ENCODE measurements around the gene DTX1.
A peak's percentile ranks its signal among the peaks of the same experiment; 100 is the strongest.

Gene DTX1

GRCh38 chr12:113055594-113056380 is 743 bp upstream of the DTX1 start:
- DNase-seq (ENCODE audit: low read depth in 2 of 2) = no peak

DNA sequence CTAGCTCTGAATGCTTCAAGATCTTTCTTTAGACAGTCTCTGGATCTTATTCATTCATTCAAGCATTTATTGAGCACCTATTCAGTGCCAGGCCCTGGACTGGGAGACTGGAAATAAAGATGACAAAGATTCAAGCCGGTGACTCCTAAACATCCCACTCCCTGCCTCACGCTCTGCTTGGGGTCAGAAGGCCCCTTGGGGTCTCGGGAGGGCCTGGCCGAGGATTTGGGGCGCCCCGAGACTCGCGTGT is 224 bp upstream of the DTX1 start:
- DNase-seq (ENCODE audit: low read depth in 2 of 2) = no peak

- no peak for DNase-seq (ENCODE audit: low read depth in 2 of 2)
Observed at GRCh38 chr12:113057565-113058485, 1.3 kb downstream of the DTX1 start.

- no peak for DNase-seq (ENCODE audit: low read depth in 2 of 2)
Observed at GRCh38 chr12:113058553-113058952, 2.0 kb downstream of the DTX1 start.

DNA sequence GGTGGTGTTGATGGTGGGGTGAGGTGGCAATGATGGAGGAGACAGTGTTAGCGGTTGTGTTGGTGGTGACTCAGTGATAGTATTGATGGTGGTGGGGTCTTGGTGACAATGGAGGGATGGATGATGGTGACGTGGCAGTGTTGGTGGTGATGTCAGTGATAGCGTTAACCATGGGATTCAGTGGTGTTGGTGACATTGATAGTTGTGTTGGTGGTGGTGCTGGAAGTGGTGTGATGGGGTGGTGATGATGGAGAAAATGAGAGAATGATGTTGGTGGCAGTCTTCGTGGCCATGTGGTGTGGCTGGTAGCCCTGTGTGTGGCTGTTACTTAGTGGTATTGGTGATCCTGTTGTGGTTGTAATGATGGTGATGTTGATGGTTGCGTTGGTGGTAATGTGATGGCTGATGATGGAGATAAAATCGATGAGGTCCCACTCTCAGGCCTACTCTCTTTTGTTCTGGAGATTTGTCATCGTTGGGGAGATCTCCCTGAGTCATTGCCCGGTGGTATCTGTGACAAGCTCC is 2.6 kb downstream of the DTX1 start:
- DNase-seq (ENCODE audit: low read depth in 2 of 2) = no peak

- no peak for DNase-seq (ENCODE audit: low read depth in 2 of 2)
Observed at GRCh38 chr12:113060336-113060960, 3.9 kb downstream of the DTX1 start.

GRCh38 chr12:113061061-113061694 is 4.6 kb downstream of the DTX1 start:
- no peak for DNase-seq (ENCODE audit: low read depth in 2 of 2)

- no peak for DNase-seq (ENCODE audit: low read depth in 2 of 2)
Observed at GRCh38 chr12:113062502-113063395, 6.2 kb downstream of the DTX1 start.

- DNase-seq (ENCODE audit: low read depth in 2 of 2) = no peak
Observed at GRCh38 chr12:113063396-113064350, 7.1 kb downstream of the DTX1 start.

DNA sequence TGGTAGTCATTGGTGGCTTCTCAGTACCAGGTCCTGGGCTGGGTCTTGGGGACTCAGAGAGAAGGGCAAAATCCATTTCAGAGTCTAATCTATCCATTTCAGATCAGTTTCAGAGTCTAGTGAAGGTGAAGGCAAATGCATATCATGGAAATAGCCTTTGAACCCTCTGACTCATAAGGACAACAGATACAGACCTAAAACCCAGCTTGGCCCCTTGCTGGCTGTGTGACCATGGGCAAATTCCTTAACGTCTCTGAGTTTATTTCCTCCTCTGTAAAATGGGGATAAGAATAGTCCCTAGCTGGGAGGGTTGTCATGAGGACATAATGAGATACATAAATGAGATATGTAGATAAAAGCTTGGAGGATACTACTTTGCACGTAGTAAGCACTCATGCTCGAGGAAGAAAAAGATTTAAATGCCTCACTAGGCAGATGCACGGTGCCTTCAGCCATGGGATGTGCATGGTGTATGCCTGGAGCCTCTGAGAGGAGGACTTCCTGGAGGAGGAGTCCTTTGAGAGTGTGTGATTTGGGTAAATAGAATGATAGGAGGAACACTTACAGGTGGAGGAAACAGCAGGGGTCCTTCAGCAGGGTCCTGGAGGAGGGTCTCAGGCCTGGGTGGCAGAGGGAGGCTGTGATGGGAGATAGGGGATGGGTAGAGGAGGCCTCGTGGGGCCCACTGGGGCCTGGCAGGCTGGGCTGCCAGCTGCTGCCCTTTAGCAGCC is 8.0 kb downstream of the DTX1 start:
- DNase-seq (ENCODE audit: low read depth in 2 of 2) = no peak

GRCh38 chr12:113065126-113066007 is 8.8 kb downstream of the DTX1 start:
- no peak for DNase-seq (ENCODE audit: low read depth in 2 of 2)

DNA sequence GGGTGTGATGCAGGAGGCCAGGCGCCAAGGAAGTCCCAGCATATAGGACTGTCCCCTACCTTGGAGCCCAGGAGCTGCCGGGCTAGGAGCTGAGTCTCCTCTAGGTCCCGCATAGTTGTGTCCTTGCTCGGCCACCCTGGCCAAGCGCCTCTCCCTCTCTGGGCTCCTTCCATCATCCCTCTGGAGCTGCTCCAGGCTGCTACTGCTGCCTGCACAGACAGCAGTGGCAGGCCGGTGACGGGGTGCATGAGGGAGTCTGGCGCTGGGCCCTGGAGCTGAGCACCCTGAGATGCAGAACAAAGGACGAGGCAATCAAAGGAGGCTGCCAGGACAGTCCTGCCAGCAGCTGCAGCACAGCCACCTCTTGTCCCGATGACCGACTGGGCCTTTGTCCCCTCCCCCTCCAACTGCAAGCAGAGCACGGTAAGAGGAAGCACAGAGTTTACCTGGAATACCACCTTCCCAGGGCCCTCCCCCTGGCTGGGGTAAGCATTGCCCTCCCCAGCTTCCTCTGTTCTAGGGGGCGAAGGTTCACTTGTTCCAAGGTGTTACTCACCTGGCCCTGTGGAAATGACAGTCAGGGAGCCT is 10.4 kb downstream of the DTX1 start:
- DNase-seq (ENCODE audit: low read depth in 2 of 2) = no peak

DNA sequence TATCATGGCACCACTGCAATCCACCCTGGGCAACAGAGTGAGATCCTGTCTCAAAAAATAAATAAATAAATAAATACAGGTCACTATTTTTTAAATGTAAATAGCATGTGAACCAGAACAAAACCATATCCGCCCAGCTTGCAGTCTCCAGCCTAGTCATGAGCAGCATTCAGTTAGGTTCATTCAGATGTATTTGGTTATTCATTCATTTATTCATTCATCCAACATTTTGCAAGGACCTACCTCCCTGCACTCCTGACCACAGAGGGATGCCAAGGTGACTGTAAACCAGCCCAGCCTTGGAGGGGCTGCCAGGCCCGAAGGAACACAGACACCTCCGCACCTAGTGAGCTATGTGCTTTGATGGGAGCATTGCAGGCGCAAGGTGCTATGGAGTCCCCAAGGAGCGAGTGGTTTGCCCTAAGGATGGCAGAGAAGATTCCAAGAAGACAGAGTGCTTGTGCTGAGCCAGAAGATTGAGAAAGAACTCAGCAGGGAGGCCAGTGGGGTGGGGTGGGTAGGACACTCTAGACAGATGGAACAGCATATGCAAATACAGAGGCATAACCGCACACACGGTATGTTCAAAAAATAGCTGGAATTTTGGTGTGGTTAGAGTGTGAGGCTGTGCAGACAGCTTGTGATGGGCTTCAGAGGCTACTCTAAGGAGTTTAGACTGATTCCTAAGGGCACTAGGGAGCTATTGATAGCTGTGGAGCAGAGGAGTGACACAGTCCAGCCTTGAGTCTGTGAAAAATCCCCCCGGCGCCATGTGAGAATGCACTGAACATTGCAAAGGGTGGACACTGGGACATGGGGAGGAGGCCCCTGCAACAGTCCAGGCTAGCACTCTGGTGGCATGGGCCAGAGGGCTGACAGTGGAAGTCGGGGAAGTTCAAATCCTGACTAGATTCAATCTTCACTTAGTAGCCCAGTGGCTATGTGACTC is 11.7 kb downstream of the DTX1 start:
- DNase-seq (ENCODE audit: low read depth in 2 of 2) = no peak

- no peak for DNase-seq (ENCODE audit: low read depth in 2 of 2)
Observed at GRCh38 chr12:113069149-113069548, 12.6 kb downstream of the DTX1 start.

DNA sequence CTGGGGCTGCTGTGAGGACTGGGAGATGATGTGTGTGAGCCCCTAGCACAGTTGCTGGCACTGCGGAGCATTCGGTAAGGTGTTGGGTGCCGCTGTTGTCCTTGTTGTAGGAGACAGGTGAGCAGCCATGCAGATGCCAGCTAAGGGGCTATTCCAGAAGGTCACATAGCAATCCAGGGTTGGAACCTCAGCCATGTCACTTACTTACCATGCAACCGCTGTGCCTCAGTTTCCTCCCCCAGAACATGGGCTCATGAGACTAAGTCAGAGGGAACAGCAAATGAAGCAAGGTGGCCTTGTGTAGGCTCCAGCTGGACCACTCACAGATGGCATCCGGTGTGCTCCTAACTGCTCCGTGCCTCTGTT is 13.2 kb downstream of the DTX1 start:
- no peak for DNase-seq (ENCODE audit: low read depth in 2 of 2)

DNA sequence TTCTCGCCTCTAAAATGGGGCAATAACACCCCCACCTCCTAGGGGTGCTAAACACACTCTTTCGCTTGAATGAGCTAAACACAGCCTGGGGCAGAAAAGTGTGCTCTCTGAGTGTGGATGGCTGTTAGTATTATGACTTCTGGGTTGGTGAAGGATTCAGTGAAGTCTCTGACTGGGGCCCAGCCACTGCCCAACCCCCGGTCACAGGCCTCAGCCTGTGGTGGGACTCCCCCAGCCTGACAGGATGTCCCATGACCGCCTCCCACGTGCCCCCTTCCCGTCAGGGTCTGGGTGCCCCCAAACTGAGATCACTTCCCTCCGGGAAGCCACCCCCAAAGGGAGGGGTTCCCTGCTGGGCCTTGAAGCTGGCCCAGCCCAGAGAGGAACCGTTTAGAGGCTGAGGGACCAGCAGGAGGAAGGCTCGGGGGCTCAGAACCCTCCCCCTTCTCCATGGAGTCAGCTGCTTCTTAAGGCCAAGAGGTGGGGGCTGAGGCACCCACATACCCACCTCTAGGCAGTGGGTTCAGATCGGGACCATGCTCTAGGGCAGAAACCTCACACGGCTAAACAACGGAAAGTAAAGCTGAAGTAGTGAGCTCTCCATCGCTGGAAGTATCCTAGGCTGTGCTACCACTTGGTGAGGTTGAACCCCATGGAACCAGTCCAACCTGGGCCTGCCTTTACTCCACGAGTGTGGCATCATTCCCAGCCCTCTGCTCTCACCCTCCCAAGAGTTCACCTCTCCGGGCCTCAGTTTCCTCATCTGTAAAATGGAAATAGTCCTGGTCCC is 13.8 kb downstream of the DTX1 start:
- DNase-seq (ENCODE audit: low read depth in 2 of 2) = peak in 1 of 2 donors; percentile 48

All from stimulated activated CD4-positive, alpha-beta T cell treated with anti-CD3 and anti-CD28 coated beads, Interleukin-15, amount 100 ng/mL, for 48 hours (primary cell).